B cell (primary cell): ENCODE results near the gene NEUROD4. TPM values are rescaled to one million over a fixed set of nuclear protein-coding genes. Genes with fewer than 3 reads are reported as not detected.
"Not testable (repeated sequence)": the region's sequence is repeated elsewhere in the genome, so short reads cannot be mapped to it uniquely, and the experiment has no call there.

ENCODE experiments used
- ATAC-seq: fragments of 200-7000 bp; cut with Tn5 transposase; one replicate; pipeline ENCODE4 v1.10.0; 2021; ENCODE audit warnings: low read depth, mild to moderate bottlenecking, moderate number of reproducible peaks, moderate library complexity
- CTCF ChIA-PET: fragments of 350-600 bp; sonication (Branson Sonifier 250); formaldehyde crosslinking; loops from one replicate; lab custom pipeline; 2021; ENCODE audit warnings: antibody characterized with exemption, inconsistent platforms; lab: Charles Lee
- POLR2A ChIA-PET: fragments of 350-600 bp; sonication (Branson Sonifier 250); formaldehyde crosslinking; loops from one replicate; lab custom pipeline; 2021; ENCODE audit warnings: antibody characterized with exemption; lab: Charles Lee
- DNase-seq: peaks from one replicate; pipeline ENCODE4 v3.0.0; 2013
- H2AFZ ChIP-seq: 2 replicates; pipeline ENCODE4 v1.6.1; 2012; ENCODE audit warnings: mild to moderate bottlenecking, low read depth, low read length; ENCODE audit not compliant: insufficient read depth, poor library complexity, severe bottlenecking
- H3K27ac ChIP-seq, 2 donors: 1 replicate in 1 of 2; 2 replicates in 1 of 2; pipeline ENCODE4 v1.5.1; 2012 to 2013; ENCODE audit warnings: low read length in 2 of 2, mild to moderate bottlenecking in 2 of 2, moderate library complexity in 1 of 2
- H3K27me3 ChIP-seq, 4 experiments: fragments of 200-600 bp in 1 of 4; sonication (generic) in 1 of 4; replicated peaks in 1 of 4; 1 replicate in 2 of 4; 2 replicates in 2 of 4; pipeline versions ENCODE4 v1.6.1 to v1.7.0; 2013 to 2016; ENCODE audit warnings: low read length in 3 of 4, mild to moderate bottlenecking in 2 of 4, mixed read lengths in 1 of 4, moderate library complexity in 1 of 4; ENCODE audit not compliant: insufficient read depth in 4 of 4, control insufficient read depth in 3 of 4; ENCODE audit errors: control extremely low read depth in 1 of 4
- H3K36me3 ChIP-seq, 2 experiments: replicated peaks in 1 of 2; 1 replicate in 1 of 2; 2 replicates in 1 of 2; pipeline versions ENCODE4 v1.6.1 to v1.7.1; 2013; ENCODE audit warnings: low read length in 1 of 2; ENCODE audit not compliant: insufficient read depth in 2 of 2, control insufficient read depth in 1 of 2; ENCODE audit errors: control extremely low read depth in 1 of 2, extremely low read depth in 1 of 2
- H3K4me1 ChIP-seq, 2 donors: fragments of 200-600 bp in 1 of 2; sonication (generic) in 1 of 2; 1 replicate in 1 of 2; 2 replicates in 1 of 2; pipeline versions ENCODE4 v1.5.1 to v1.6.1; 2013 to 2017; ENCODE audit warnings: low read length in 2 of 2; ENCODE audit not compliant: control insufficient read depth in 2 of 2, insufficient read depth in 2 of 2
- H3K4me2 ChIP-seq: replicated peaks from 2 replicates; pipeline ENCODE3; 2012; ENCODE audit warnings: mild to moderate bottlenecking, low read depth, low read length; ENCODE audit not compliant: poor library complexity, severe bottlenecking
- H3K4me3 ChIP-seq, 5 experiments: fragments of 200-600 bp in 1 of 5; sonication (generic) in 1 of 5; 1 replicate in 3 of 5; 2 replicates in 2 of 5; pipeline versions ENCODE4 v1.5.1 to v1.7.0; 2011 to 2016; ENCODE audit warnings: low read length in 4 of 5, mild to moderate bottlenecking in 4 of 5, low read depth in 2 of 5, control low read depth in 1 of 5, moderate library complexity in 1 of 5; ENCODE audit not compliant: insufficient read depth in 1 of 5; ENCODE audit errors: control extremely low read depth in 1 of 5, extremely low read depth in 1 of 5
- H3K79me2 ChIP-seq: fragments of 200-600 bp; sonication (generic); one replicate; pipeline ENCODE4 v1.6.0; 2016; ENCODE audit warnings: low read length; ENCODE audit not compliant: control insufficient read depth, insufficient read depth
- H3K9ac ChIP-seq: fragments of 200-600 bp; sonication (generic); 2 replicates; pipeline ENCODE4 v1.6.1; 2017; ENCODE audit warnings: mild to moderate bottlenecking, low read length, moderate library complexity
- H3K9me3 ChIP-seq, 3 donors: one replicate each; pipeline versions ENCODE4 v1.6.1 to v1.7.1; 2013; ENCODE audit warnings: low read length in 2 of 3; ENCODE audit not compliant: control insufficient read depth in 2 of 3, insufficient read depth in 1 of 3; ENCODE audit errors: control extremely low read depth in 1 of 3
- H4K20me1 ChIP-seq: 2 replicates; pipeline ENCODE4 v1.6.0; 2012; ENCODE audit warnings: mild to moderate bottlenecking, low read length; ENCODE audit not compliant: insufficient read depth, control insufficient read depth, poor library complexity, severe bottlenecking
- H3K27ac Mint-ChIP-seq: one replicate; pipeline ENCODE4 v1.8.0; 2021; ENCODE audit warnings: mixed read lengths
- H3K27me3 Mint-ChIP-seq: one replicate; pipeline ENCODE4 v1.8.0; 2021; ENCODE audit warnings: mixed read lengths
- H3K4me1 Mint-ChIP-seq: one replicate; pipeline ENCODE4 v1.8.0; 2021; ENCODE audit warnings: mixed read lengths
- H3K4me3 Mint-ChIP-seq: one replicate; pipeline ENCODE4 v1.8.0; 2021; ENCODE audit warnings: mixed read lengths
- H3K9me3 Mint-ChIP-seq: one replicate; pipeline ENCODE4 v1.8.0; 2022; ENCODE audit warnings: mixed read lengths; ENCODE audit not compliant: insufficient read depth
- EZH2 ChIP-seq: IDR thresholded peaks from 2 replicates; pipeline ENCODE4 v1.6.1; 2012; ENCODE audit warnings: borderline replicate concordance, low read depth, mild to moderate bottlenecking, moderate library complexity, low read length; ENCODE audit not compliant: insufficient read depth, poor library complexity, severe bottlenecking
- WGBS: methylation state at CpG from one replicate; pipeline ENCODE4 v1.1.5; 2013; ENCODE audit warnings: missing lambda C conversion rate; ENCODE audit not compliant: insufficient coverage; 5-methylcytosine and 5-hydroxymethylcytosine counted together
- intact Hi-C: fragments of 100-400 bp; cut with micrococcal nuclease; formaldehyde crosslinking; loops from one replicate; pipeline ENCODE4 v1.10.0; 2022
- polyA plus RNA-seq: library from polyadenylated mRNA; depleted of rRNA; stranded (reverse); fragments of >200 nt; gene quantifications from 2 replicates; pipeline ENCODE4 v1.2.3, GENCODE V29; 2012
- total RNA-seq, 2 donors: library from RNA; stranded (reverse); fragments of 120-200 nt in 1 of 2; gene quantifications; 1 replicate in 1 of 2; 2 replicates in 1 of 2; pipeline versions ENCODE4 v1.2.3 to v1.2.4, GENCODE V29; 2013 to 2022
- TF ChIP-seq, protein P1 (sequence below): fragments of 200-600 bp; IDR thresholded peaks from one replicate; pipeline ENCODE4 v1.8.0; 2022; ENCODE audit warnings: antibody characterized with exemption, mild to moderate bottlenecking

NEUROD4 gene
- total and polyA plus RNA-seq, 2 donors (not counting 1 experiment from before 2014, with no cell fraction given) = not detected

DNA sequence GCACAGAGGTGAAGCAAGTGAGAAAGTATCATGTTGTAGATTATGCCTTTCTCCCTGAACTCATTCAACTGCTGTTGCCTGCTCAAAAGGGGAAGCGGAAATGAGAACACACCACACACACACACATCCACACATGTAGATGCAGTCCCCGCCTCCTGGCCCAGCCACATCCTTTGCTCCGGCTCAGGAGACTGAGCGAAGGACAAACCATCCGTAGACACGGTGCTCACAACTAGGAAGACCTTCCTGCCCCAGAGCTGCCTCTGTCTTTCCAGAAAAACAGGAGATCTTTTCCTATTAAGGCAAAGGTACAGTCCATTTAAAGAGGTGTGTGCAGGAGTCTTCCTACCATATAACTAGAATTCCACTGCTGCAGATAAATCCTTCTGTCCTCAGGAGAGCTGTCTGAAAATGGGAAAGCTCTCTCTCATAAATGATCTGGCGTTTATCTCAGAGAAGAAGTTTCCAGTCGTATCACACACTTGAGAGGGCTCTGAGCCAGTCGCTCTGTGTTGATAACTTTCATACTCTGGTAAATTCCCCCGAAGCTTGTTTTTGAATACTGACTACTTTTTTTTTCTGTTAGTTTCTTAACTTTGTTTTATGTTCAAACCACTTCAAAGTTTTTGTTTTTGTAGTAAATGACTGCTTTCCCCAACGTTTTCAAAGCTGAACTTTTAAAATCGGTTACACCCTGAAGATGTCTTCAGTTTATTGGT lies 35.0 kb upstream of the NEUROD4 start, which contains the start of gene TESPA1:
Gene TESPA1, minus strand, starts transcription at position 105 of the 719 bp plus-strand sequence. CDS start 10,200 bp downstream, outside the sequence.
- Mint-ChIP-seq H3K4me1 (peaks cover 73% of the 10 kb centered on the region), H3K27ac (peak within 1 kb of the TSS; percentile 95), H3K4me3 (peak within 1 kb of the TSS; percentile 89), H3K9me3 (no peaks in the 10 kb centered on the region), H3K27me3 (no peaks in the 10 kb centered on the region)
- Histone ChIP-seq H3K4me1 (peaks cover 44 to 55% of the 10 kb centered on the region in 2 donors), H3K36me3 (peaks cover 2 to 8% of the 10 kb centered on the region in 2 experiments), H4K20me1 (no peaks in the 10 kb centered on the region), H3K9ac (peak within 1 kb of the TSS; percentile 72), H3K4me2 (peak within 1 kb of the TSS; percentile 81), H2AFZ (peak within 1 kb of the TSS; percentile 69), H3K27me3 (no peaks in the 10 kb centered on the region), H3K79me2 (peaks cover 48% of the 10 kb centered on the region), H3K9me3 (no peaks in the 10 kb centered on the region), H3K4me3 (peak within 1 kb of the TSS; percentile 46 to 78 (median 59)), H3K27ac (peak within 1 kb of the TSS; percentile 94 to 95)
- ATAC-seq (peak; percentile 99), DNase-seq (peak; percentile 90)
- POLR2A ChIA-PET = interaction anchor here (1.2 kb wide), 1 partner anchor 8 kb away, joined by 3 read pairs; no protein-coding TSS in a partner anchor
- WGBS = 0% methylated on average over 5 of the region's 12 CpGs
- TF ChIP-seq, protein P1, sequence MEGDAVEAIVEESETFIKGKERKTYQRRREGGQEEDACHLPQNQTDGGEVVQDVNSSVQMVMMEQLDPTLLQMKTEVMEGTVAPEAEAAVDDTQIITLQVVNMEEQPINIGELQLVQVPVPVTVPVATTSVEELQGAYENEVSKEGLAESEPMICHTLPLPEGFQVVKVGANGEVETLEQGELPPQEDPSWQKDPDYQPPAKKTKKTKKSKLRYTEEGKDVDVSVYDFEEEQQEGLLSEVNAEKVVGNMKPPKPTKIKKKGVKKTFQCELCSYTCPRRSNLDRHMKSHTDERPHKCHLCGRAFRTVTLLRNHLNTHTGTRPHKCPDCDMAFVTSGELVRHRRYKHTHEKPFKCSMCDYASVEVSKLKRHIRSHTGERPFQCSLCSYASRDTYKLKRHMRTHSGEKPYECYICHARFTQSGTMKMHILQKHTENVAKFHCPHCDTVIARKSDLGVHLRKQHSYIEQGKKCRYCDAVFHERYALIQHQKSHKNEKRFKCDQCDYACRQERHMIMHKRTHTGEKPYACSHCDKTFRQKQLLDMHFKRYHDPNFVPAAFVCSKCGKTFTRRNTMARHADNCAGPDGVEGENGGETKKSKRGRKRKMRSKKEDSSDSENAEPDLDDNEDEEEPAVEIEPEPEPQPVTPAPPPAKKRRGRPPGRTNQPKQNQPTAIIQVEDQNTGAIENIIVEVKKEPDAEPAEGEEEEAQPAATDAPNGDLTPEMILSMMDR = no peak
- TF ChIP-seq EZH2 = no peak
- intact Hi-C loops = loop anchor here (1.0 kb wide), 1 partner anchor 8 kb away; no protein-coding TSS in a partner anchor
- CTCF ChIA-PET = interaction anchor here (0.9 to 4.9 kb wide), 6 partner anchors 8 to 158 kb away, joined by 3 to 57 read pairs (median 7); no protein-coding TSS in a partner anchor

DNA sequence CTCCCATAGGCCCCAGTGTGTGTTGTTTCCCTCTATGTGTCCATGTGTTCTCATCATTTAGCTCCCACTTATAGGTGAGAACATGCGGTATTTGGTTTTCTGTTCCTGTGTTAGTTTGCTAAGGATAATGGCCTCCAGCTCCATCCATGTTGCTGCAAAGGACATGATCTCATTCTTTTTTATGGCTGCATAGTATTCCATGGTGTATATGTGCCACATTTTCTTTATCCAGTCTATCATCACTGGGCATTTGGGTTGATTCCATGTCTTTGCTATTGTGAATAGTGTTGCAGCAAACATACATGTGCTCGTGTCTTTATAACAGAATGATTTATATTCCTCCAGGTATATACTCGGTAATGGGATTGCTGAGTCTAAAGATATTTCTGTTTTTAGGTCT lies 33.0 kb upstream of the NEUROD4 start:
- H3K4me3 ChIP-seq, H3K36me3 ChIP-seq, H3K4me3 Mint-ChIP-seq, H4K20me1 ChIP-seq, intact Hi-C loops, H3K27me3 Mint-ChIP-seq, H3K27me3 ChIP-seq, H3K4me2 ChIP-seq, H3K27ac ChIP-seq, H2AFZ ChIP-seq, H3K9me3 Mint-ChIP-seq, POLR2A ChIA-PET, H3K9ac ChIP-seq, H3K9me3 ChIP-seq, ATAC-seq, DNase-seq: not testable (repeated sequence)
- WGBS = no CpG with 5 or more reads among the region's 3 CpGs
- peak overlapping the region; percentile 51 for H3K27ac Mint-ChIP-seq
- peaks cover 79% of the 10 kb centered on the region for H3K4me1 Mint-ChIP-seq
- Histone ChIP-seq H3K79me2 (peaks cover 30% of the 10 kb centered on the region), H3K4me1 (peaks cover 62 to 68% of the 10 kb centered on the region in 2 donors)
- CTCF ChIA-PET = interaction anchor here (1.3 to 4.9 kb wide), 4 partner anchors 11 to 132 kb away, joined by 3 to 57 read pairs (median 10); partner anchors contain the start of gene MUCL1
